CD14-positive monocyte (primary cell): ENCODE data around the gene RPL3. TPM values are rescaled to one million over a fixed set of nuclear protein-coding genes. Genes with fewer than 3 reads are reported as not detected.

Source experiments
- DNase-seq, 3 donors: peaks; one replicate each; pipeline ENCODE4 v3.0.0-alpha.2; 2011 to 2022
- H2AFZ ChIP-seq: 2 replicates; pipeline ENCODE4 v1.6.0; 2012; ENCODE audit warnings: mild to moderate bottlenecking, low read depth, low read length, inconsistent platforms; ENCODE audit not compliant: insufficient read depth, poor library complexity, severe bottlenecking
- H3K27ac ChIP-seq, 2 donors: 1 replicate in 1 of 2; 2 replicates in 1 of 2; pipeline ENCODE4 v1.5.1; 2012 to 2013; ENCODE audit warnings: low read length in 2 of 2, control low read depth in 1 of 2, inconsistent platforms in 1 of 2, low read depth in 1 of 2, mild to moderate bottlenecking in 1 of 2
- H3K27me3 ChIP-seq, 2 donors: one replicate each; pipeline versions ENCODE4 v1.6.0 to v1.6.1; 2011 to 2013; ENCODE audit warnings: low read length in 2 of 2; ENCODE audit not compliant: control insufficient read depth in 2 of 2, insufficient read depth in 2 of 2
- H3K36me3 ChIP-seq, 2 donors: replicated peaks in 1 of 2; 1 replicate in 1 of 2; 2 replicates in 1 of 2; pipeline versions ENCODE4 v1.5.1 to v1.6.1; 2012 to 2013; ENCODE audit warnings: low read length in 2 of 2, control low read depth in 1 of 2, inconsistent platforms in 1 of 2, mild to moderate bottlenecking in 1 of 2; ENCODE audit not compliant: insufficient read depth in 2 of 2, control insufficient read depth in 1 of 2
- H3K4me1 ChIP-seq, 2 donors: 1 replicate in 1 of 2; 2 replicates in 1 of 2; pipeline versions ENCODE4 v1.5.1 to v1.6.1; 2012 to 2013; ENCODE audit warnings: low read length in 2 of 2, control low read depth in 1 of 2, inconsistent platforms in 1 of 2, mild to moderate bottlenecking in 1 of 2, moderate library complexity in 1 of 2; ENCODE audit not compliant: insufficient read depth in 2 of 2, control insufficient read depth in 1 of 2
- H3K4me2 ChIP-seq: replicated peaks from 2 replicates; pipeline ENCODE3; 2012; ENCODE audit warnings: low read length, moderate library complexity, mild to moderate bottlenecking; ENCODE audit not compliant: poor library complexity, severe bottlenecking; ENCODE audit errors: extremely low read depth
- H3K4me3 ChIP-seq, 3 experiments: fragments of 200-600 bp in 1 of 3; sonication (generic) in 1 of 3; replicated peaks in 1 of 3; 1 replicate in 2 of 3; 2 replicates in 1 of 3; pipeline ENCODE4 v1.5.1; 2011 to 2013; ENCODE audit warnings: low read length in 3 of 3, mild to moderate bottlenecking in 3 of 3, control low read depth in 2 of 3, low read depth in 2 of 3, inconsistent platforms in 1 of 3, moderate library complexity in 1 of 3
- H3K79me2 ChIP-seq: 2 replicates; pipeline ENCODE4 v1.6.0; 2012; ENCODE audit warnings: mild to moderate bottlenecking, control low read depth, inconsistent platforms, low read length, moderate library complexity; ENCODE audit not compliant: insufficient read depth
- H3K9ac ChIP-seq: 2 replicates; pipeline ENCODE4 v1.6.0; 2017; ENCODE audit warnings: low read length, mild to moderate bottlenecking; ENCODE audit not compliant: insufficient read depth, poor library complexity, severe bottlenecking
- H3K9me3 ChIP-seq, 2 donors: replicated peaks in 1 of 2; 1 replicate in 1 of 2; 2 replicates in 1 of 2; pipeline versions ENCODE4 v1.5.1 to v1.6.1; 2012 to 2013; ENCODE audit warnings: low read length in 2 of 2, control low read depth in 1 of 2; ENCODE audit not compliant: control insufficient read depth in 1 of 2, insufficient read depth in 1 of 2
- H4K20me1 ChIP-seq: 2 replicates; pipeline ENCODE4 v1.6.0; 2012; ENCODE audit warnings: mild to moderate bottlenecking, low read length, control low read depth, moderate library complexity; ENCODE audit not compliant: insufficient read depth
- H3K27ac Mint-ChIP-seq, 7 donors: one replicate each; pipeline ENCODE4 v1.8.0; 2020; ENCODE audit warnings: mild to moderate bottlenecking in 7 of 7, mixed read lengths in 7 of 7, moderate library complexity in 6 of 7, inconsistent platforms in 2 of 7
- H3K27me3 Mint-ChIP-seq, 3 donors: one replicate each; pipeline ENCODE4 v1.8.0; 2021 to 2022; ENCODE audit warnings: low read depth in 3 of 3, mild to moderate bottlenecking in 3 of 3, mixed read lengths in 3 of 3, moderate library complexity in 3 of 3, inconsistent platforms in 1 of 3
- H3K36me3 Mint-ChIP-seq, 2 donors: one replicate each; pipeline ENCODE4 v1.8.0; 2020; ENCODE audit warnings: mixed read lengths in 2 of 2, inconsistent platforms in 1 of 2, mild to moderate bottlenecking in 1 of 2
- H3K4me1 Mint-ChIP-seq: one replicate; pipeline ENCODE4 v1.8.0; 2020; ENCODE audit warnings: mild to moderate bottlenecking, mixed read lengths
- H3K4me3 Mint-ChIP-seq, 2 donors: one replicate each; pipeline ENCODE4 v1.8.0; 2020; ENCODE audit warnings: mild to moderate bottlenecking in 2 of 2, mixed read lengths in 2 of 2, moderate library complexity in 1 of 2
- H3K9me3 Mint-ChIP-seq, 7 donors: one replicate each; pipeline ENCODE4 v1.8.0; 2020 to 2022; ENCODE audit warnings: mixed read lengths in 7 of 7, mild to moderate bottlenecking in 6 of 7, moderate library complexity in 6 of 7, inconsistent platforms in 2 of 7
- CTCF ChIP-seq: fragments of 200-600 bp; IDR thresholded peaks from one replicate; pipeline ENCODE4 v1.8.0; 2022; ENCODE audit warnings: antibody characterized with exemption, mild to moderate bottlenecking
- whole genome bisulfite sequencing: methylation state at CpG from one replicate; pipeline ENCODE4 v1.1.5; 2013; ENCODE audit warnings: missing lambda C conversion rate; ENCODE audit not compliant: insufficient coverage; 5-methylcytosine and 5-hydroxymethylcytosine counted together
- intact Hi-C, 2 donors: fragments of 100-400 bp; cut with micrococcal nuclease; formaldehyde crosslinking; loops; one replicate each; pipeline versions ENCODE4 v1.15.0 to v1.15.1; 2023
- polyA plus RNA-seq, 3 donors: library from polyadenylated mRNA; depleted of rRNA in 1 of 3; unstranded in 2 of 3; stranded (reverse) in 1 of 3; fragments of 300-500 nt in 2 of 3; fragments of >200 nt in 1 of 3; fragmentation: Illumina TruSeq in 2 of 3; gene quantifications; 1 replicate in 2 of 3; 2 replicates in 1 of 3; pipeline ENCODE4 v1.2.3, GENCODE V29; 2012 to 2021

Gene RPL3
- polyA plus RNA-seq, 3 donors: 604 to 2,104 (median 698) TPM

GRCh38 chr22:39303358-39303757 lies 16.1 kb downstream of the RPL3 start:
- Histone ChIP-seq H3K9me3 (no peaks in the 10 kb centered on the region), H3K36me3 (no peaks in the 10 kb centered on the region), H2AFZ (no peak overlapping the region), H4K20me1 (no peaks in the 10 kb centered on the region), H3K4me2 (no peak overlapping the region), H3K27ac (no peak overlapping the region), H3K4me3 (no peak overlapping the region), H3K9ac (no peak overlapping the region), H3K4me1 (peaks cover 39 to 48% of the 10 kb centered on the region in 2 donors), H3K27me3 (no peaks in the 10 kb centered on the region), H3K79me2 (no peaks in the 10 kb centered on the region)
- no peak for TF ChIP-seq CTCF
- no peak overlapping the region for H3K4me3 Mint-ChIP-seq
- WGBS: 96% methylated on average over 11 of the region's 11 CpGs
- intact Hi-C loops: no loop called here
- DNase-seq: no peak
- no peak overlapping the region for H3K27ac Mint-ChIP-seq
- peaks cover 42% of the 10 kb centered on the region for H3K4me1 Mint-ChIP-seq
- H3K27me3 Mint-ChIP-seq: peaks cover 3 to 10% (median 6%) of the 10 kb centered on the region in 3 donors
- no peaks in the 10 kb centered on the region for H3K9me3 Mint-ChIP-seq
- H3K36me3 Mint-ChIP-seq: peaks cover 2 to 4% of the 10 kb centered on the region in 2 donors

GRCh38 chr22:39302431-39302960 lies 16.9 kb downstream of the RPL3 start:
- DNase-seq: no peak
- Histone ChIP-seq H3K9ac (no peak overlapping the region), H3K27ac (no peak overlapping the region), H3K79me2 (no peaks in the 10 kb centered on the region), H3K9me3 (no peaks in the 10 kb centered on the region), H3K4me2 (no peak overlapping the region), H3K4me3 (no peak overlapping the region), H2AFZ (no peak overlapping the region), H3K4me1 (peaks cover 35 to 41% of the 10 kb centered on the region in 2 donors), H3K36me3 (no peaks in the 10 kb centered on the region), H4K20me1 (no peaks in the 10 kb centered on the region), H3K27me3 (no peaks in the 10 kb centered on the region)
- no peaks in the 10 kb centered on the region for H3K9me3 Mint-ChIP-seq
- peaks cover 44% of the 10 kb centered on the region for H3K4me1 Mint-ChIP-seq
- 100% methylated on average over 1 of the region's 2 CpGs for WGBS
- H3K27me3 Mint-ChIP-seq: peaks cover 7 to 10% (median 10%) of the 10 kb centered on the region in 3 donors
- H3K36me3 Mint-ChIP-seq: peaks cover 2 to 4% of the 10 kb centered on the region in 2 donors
- no peak overlapping the region for H3K4me3 Mint-ChIP-seq
- TF ChIP-seq CTCF: no peak
- intact Hi-C loops: no loop called here
- H3K27ac Mint-ChIP-seq: peak overlapping the region in 1 of 7 donors; percentile 71
